C4-2B (cell line): ENCODE measurements around the gene DTHD1.

ENCODE experiments used
- ZFX ChIP-seq: fragments of 450-650 bp; IDR thresholded peaks from 2 replicates; pipeline ENCODE4 v1.6.1; 2017
- TF ChIP-seq, protein P1 (sequence below): fragments of 450-650 bp; conservative IDR thresholded peaks from 2 replicates; pipeline ENCODE4 v1.5.1; 2017; ENCODE audit warnings: mild to moderate bottlenecking

GRCh38 chr4:36310793-36311192 lies 29.4 kb downstream of the DTHD1 start:
- TF ChIP-seq, protein P1, sequence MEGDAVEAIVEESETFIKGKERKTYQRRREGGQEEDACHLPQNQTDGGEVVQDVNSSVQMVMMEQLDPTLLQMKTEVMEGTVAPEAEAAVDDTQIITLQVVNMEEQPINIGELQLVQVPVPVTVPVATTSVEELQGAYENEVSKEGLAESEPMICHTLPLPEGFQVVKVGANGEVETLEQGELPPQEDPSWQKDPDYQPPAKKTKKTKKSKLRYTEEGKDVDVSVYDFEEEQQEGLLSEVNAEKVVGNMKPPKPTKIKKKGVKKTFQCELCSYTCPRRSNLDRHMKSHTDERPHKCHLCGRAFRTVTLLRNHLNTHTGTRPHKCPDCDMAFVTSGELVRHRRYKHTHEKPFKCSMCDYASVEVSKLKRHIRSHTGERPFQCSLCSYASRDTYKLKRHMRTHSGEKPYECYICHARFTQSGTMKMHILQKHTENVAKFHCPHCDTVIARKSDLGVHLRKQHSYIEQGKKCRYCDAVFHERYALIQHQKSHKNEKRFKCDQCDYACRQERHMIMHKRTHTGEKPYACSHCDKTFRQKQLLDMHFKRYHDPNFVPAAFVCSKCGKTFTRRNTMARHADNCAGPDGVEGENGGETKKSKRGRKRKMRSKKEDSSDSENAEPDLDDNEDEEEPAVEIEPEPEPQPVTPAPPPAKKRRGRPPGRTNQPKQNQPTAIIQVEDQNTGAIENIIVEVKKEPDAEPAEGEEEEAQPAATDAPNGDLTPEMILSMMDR: no peak
- TF ChIP-seq ZFX: no peak
